DND-41 (cell line): ENCODE data around the gene CTBP2.

Experiments used
- CTCF ChIP-seq: IDR thresholded peaks from 2 replicates; pipeline ENCODE4 v1.5.1; 2012; ENCODE audit warnings: borderline replicate concordance, low read length, moderate library complexity, mild to moderate bottlenecking; ENCODE audit not compliant: poor library complexity, severe bottlenecking; ENCODE audit errors: extremely low read depth
- EZH2 ChIP-seq: IDR thresholded peaks from 3 replicates; pipeline ENCODE4 v1.6.1; 2012; ENCODE audit warnings: borderline replicate concordance, low read depth, mild to moderate bottlenecking, moderate library complexity, low read length, inconsistent platforms; ENCODE audit not compliant: severe bottlenecking

GRCh38 chr10:125175807-125176206 is 15.4 kb upstream of the CTBP2 start:
- TF ChIP-seq CTCF (no peak), EZH2 (no peak)
